Astrocyte of the cerebellum (primary cell): ENCODE measurements around the gene CARD18.
"Not testable (repeated sequence)": the region's sequence is repeated elsewhere in the genome, so short reads cannot be mapped to it uniquely, and the experiment has no call there.

Experiments
- DNase-seq: peaks from one replicate; pipeline ENCODE4 v3.0.0-alpha.2; 2011; ENCODE audit warnings: low read depth
- H3K4me3 ChIP-seq: 2 replicates; pipeline ENCODE4 v1.5.1; 2011; ENCODE audit warnings: mild to moderate bottlenecking, low read depth, low read length, moderate library complexity
- in situ Hi-C: cut with HindIII; loops from 2 replicates; pipeline ENCODE4 v1.10.0; 2017; ENCODE audit warnings: low sequenced_read_pairs
- TF ChIP-seq, protein P1 (sequence below): IDR thresholded peaks from 2 replicates; pipeline ENCODE4 v1.5.1; 2012; ENCODE audit warnings: low read length, low read depth, moderate library complexity, mild to moderate bottlenecking; ENCODE audit errors: missing control alignments

Gene CARD18

GRCh38 chr11:105106140-105106539 is 33.4 kb downstream of the CARD18 start:
- in situ Hi-C loops = no loop called here
- no peak for DNase-seq
- no peak overlapping the region for H3K4me3 ChIP-seq
- TF ChIP-seq, protein P1, sequence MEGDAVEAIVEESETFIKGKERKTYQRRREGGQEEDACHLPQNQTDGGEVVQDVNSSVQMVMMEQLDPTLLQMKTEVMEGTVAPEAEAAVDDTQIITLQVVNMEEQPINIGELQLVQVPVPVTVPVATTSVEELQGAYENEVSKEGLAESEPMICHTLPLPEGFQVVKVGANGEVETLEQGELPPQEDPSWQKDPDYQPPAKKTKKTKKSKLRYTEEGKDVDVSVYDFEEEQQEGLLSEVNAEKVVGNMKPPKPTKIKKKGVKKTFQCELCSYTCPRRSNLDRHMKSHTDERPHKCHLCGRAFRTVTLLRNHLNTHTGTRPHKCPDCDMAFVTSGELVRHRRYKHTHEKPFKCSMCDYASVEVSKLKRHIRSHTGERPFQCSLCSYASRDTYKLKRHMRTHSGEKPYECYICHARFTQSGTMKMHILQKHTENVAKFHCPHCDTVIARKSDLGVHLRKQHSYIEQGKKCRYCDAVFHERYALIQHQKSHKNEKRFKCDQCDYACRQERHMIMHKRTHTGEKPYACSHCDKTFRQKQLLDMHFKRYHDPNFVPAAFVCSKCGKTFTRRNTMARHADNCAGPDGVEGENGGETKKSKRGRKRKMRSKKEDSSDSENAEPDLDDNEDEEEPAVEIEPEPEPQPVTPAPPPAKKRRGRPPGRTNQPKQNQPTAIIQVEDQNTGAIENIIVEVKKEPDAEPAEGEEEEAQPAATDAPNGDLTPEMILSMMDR = no peak

GRCh38 chr11:105104292-105104691 is 35.3 kb downstream of the CARD18 start:
- in situ Hi-C loops = no loop called here
- no peak overlapping the region for H3K4me3 ChIP-seq
- DNase-seq = no peak
- TF ChIP-seq, protein P1 = no peak

DNA sequence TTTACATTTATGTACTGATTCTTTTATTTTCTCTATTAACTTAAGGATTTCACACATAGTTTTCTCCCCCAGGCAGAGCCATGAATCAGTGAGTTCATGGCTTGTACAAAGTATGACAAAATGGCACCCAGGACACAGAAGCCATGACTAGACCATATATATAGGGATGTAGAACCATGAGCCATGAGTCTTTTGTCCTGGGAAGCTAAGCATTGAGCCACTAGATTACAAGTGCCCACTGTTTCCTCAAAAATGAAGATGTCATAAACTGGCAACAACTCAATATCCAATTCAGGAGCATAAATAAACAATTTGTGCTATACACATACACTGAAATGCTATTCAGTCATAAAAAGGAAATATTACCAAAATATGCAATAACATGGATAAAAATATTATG is 36.2 kb downstream of the CARD18 start:
- DNase-seq = no peak
- TF ChIP-seq, protein P1 = no peak
- no peak overlapping the region for H3K4me3 ChIP-seq
- in situ Hi-C loops = no loop called here

- H3K4me3 ChIP-seq, DNase-seq, in situ Hi-C loops: not testable (repeated sequence)
These were observed 37.4 kb downstream of the CARD18 start for GRCh38 chr11:105102079-105102581.

DNA sequence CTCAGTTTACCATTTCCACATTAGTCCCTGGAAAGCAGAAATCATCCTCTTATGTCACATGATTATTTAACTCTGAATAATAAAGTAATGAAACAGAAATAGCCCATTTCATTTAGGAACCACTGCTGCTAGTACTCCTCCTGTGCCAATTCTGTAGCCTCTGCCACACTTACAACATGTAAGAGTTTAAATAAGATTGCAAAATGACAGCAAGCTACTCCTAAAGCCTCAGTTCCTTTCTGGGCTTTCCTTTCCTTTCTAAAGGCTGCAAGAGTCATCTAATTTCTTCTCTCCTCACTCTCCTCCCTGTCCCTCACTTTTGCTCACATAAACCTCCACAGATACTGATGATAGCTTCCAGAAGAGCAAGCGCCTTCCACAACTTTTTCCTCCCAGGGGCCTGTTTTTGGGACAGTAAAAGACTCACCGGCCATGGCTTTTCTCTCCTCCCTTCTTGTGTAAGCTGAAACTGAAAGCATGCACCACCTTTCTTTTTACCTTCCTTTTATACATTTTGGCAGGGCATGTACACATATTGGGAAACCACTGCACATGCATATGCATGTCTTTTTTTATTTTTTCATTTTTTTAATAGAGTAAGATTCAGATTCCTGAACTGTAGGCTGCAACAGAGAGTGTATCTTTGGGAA is 38.5 kb downstream of the CARD18 start:
- TF ChIP-seq, protein P1 = no peak
- in situ Hi-C loops = no loop called here
- no peak for DNase-seq
- no peak overlapping the region for H3K4me3 ChIP-seq

GRCh38 chr11:105100206-105100605 is 39.4 kb downstream of the CARD18 start:
- DNase-seq = no peak
- in situ Hi-C loops = no loop called here
- TF ChIP-seq, protein P1 = no peak
- no peak overlapping the region for H3K4me3 ChIP-seq

DNA sequence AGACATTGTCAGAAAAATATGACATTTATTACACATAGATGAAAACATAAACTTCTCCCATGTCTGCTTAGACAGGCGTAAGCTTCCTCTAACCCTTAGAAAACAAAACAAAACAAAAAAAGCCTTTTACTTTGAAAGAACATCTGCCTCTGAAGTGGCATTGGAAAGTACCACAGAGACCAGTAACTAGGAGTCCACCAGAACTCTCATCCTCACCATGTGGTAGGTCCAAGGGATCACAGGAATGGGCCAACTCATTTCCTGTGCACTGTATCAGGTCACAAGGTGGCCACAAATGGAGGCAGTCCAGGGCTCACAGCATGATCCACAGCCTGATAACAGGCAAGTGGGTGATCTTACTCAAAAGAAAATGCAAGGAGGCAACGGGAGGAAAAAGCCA is 40.0 kb downstream of the CARD18 start:
- DNase-seq, in situ Hi-C loops, H3K4me3 ChIP-seq: not testable (repeated sequence)
